ENCODE data around the gene THEMIS.

GRCh38 chr6:127891731-127892326 is 9.0 kb downstream of the THEMIS start:
- no peak for TF ChIP-seq CTCF (IDR thresholded peaks at IDR 0.05)
- TF ChIP-seq POLR2A (IDR thresholded peaks at IDR 0.05): no peak
- TF ChIP-seq EP300 (IDR thresholded peaks at IDR 0.05): no peak
- TF ChIP-seq POLR2AphosphoS5 (IDR thresholded peaks at IDR 0.05): no peak

Data from suprapubic skin (tissue), 4 donors.